ENCODE measurements around the gene LZTFL1. TPM values are rescaled to one million over a fixed set of nuclear protein-coding genes. Genes with fewer than 3 reads are reported as not detected.

The LZTFL1 gene
- total RNA-seq, 1 experiment from 2014 or later: 9.1 TPM

DNA sequence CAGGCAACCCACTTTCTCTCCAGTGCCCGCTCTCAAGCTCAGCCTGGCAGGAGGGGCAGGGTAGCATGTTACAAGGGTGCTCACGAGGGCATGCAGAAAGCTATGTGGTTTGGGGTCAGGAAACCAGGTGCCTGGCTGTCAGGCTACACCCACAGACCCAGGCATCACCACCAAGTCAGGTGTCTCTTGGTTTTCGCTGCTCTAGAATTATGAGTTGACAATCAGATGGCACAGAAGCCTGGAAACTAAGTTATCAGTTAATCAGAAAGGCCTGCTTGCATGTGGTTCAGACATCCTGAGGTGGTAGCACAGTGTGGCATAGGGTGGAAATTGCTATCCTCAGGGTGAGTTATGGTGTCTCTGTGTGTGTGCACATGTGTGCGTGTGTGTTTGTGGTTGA lies 28.2 kb upstream of the LZTFL1 start:
- H3K9me3 ChIP-seq: no peaks in the 10 kb centered on the region
- BruUV-seq (replicated peaks): no TSS peak
- no peak for DNase-seq
- H3K4me1 Mint-ChIP-seq (ENCODE audit: low read depth, unreplicated experiment): peaks cover 7% of the 10 kb centered on the region
- no peak overlapping the region for H3K4me3 ChIP-seq (ENCODE audit: low read depth, low read length)
- intact Hi-C loops (cut with micrococcal nuclease; ENCODE audit: unreplicated experiment): no loop called here
- no peaks in the 10 kb centered on the region for H3K27me3 ChIP-seq (replicated peaks; ENCODE audit: control insufficient read depth, insufficient read depth, low read length)
- H3K27ac Mint-ChIP-seq (ENCODE audit: unreplicated experiment): no peak overlapping the region
- H3K36me3 ChIP-seq (ENCODE audit: control insufficient read depth, insufficient read depth, low read length): no peaks in the 10 kb centered on the region
- H3K4me3 Mint-ChIP-seq (ENCODE audit: unreplicated experiment): no peak overlapping the region
- TF ChIP-seq, protein P1, sequence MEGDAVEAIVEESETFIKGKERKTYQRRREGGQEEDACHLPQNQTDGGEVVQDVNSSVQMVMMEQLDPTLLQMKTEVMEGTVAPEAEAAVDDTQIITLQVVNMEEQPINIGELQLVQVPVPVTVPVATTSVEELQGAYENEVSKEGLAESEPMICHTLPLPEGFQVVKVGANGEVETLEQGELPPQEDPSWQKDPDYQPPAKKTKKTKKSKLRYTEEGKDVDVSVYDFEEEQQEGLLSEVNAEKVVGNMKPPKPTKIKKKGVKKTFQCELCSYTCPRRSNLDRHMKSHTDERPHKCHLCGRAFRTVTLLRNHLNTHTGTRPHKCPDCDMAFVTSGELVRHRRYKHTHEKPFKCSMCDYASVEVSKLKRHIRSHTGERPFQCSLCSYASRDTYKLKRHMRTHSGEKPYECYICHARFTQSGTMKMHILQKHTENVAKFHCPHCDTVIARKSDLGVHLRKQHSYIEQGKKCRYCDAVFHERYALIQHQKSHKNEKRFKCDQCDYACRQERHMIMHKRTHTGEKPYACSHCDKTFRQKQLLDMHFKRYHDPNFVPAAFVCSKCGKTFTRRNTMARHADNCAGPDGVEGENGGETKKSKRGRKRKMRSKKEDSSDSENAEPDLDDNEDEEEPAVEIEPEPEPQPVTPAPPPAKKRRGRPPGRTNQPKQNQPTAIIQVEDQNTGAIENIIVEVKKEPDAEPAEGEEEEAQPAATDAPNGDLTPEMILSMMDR (IDR thresholded peaks at IDR 0.05; ENCODE audit: insufficient read depth in 1 of 2, low read depth in 1 of 2, low read length in 1 of 2, severe bottlenecking in 1 of 2, unreplicated experiment in 1 of 2): no peak
- H3K36me3 Mint-ChIP-seq (ENCODE audit: insufficient read depth, unreplicated experiment): no peaks in the 10 kb centered on the region
- no peaks in the 10 kb centered on the region for H3K4me1 ChIP-seq
- ChIA-PET POLR2A (no interaction called here), CTCF (no interaction called here)
- H3K27me3 Mint-ChIP-seq (ENCODE audit: insufficient read depth, unreplicated experiment): no peaks in the 10 kb centered on the region
- no peaks in the 10 kb centered on the region for H3K9me3 Mint-ChIP-seq (ENCODE audit: unreplicated experiment)

DNA sequence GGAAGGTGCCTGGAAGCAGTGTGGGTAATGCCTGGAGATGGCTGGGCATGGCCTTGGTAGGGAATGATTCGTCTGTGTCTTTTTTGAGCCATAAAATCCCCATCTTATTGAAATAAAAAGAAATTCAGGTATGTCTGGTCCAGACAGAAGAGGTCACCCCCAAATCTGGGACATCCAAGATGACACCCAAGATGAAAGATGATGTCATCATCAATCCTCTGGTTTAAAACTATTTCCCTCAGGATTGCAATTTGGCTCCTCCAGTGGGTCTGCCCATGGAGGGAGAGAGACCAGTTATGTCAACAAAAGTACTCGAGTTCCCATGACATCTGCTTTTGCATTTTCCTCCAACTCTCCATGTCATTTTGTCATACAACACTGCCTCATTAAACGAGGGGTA lies 27.7 kb upstream of the LZTFL1 start:
- no peak overlapping the region for H3K27ac Mint-ChIP-seq (ENCODE audit: unreplicated experiment)
- H3K27me3 ChIP-seq (replicated peaks; ENCODE audit: control insufficient read depth, insufficient read depth, low read length): no peaks in the 10 kb centered on the region
- POLR2A ChIA-PET: no interaction called here

DNA sequence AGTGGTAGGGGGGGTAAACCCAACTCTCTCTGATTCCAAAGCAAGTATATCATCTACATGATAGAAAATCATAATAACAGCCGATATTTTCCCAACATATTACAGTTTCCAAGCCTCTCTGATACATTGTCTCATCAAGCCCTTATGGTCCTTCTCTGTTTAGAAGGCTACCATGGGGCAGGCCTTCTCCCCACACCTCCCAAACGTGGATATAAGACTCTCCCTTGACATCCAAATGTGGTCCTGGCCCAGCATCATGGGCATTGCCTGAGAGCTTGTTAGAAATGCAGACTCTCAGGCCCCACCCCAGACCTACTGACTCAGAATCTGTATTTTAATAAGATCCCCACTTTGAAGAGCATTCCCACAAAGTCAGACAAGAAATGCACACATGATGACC lies 26.7 kb upstream of the LZTFL1 start:
- H3K27ac Mint-ChIP-seq (ENCODE audit: unreplicated experiment): no peak overlapping the region
- H3K27me3 ChIP-seq (replicated peaks; ENCODE audit: control insufficient read depth, insufficient read depth, low read length): no peaks in the 10 kb centered on the region

More for the DNA sequence above, 27.7 kb upstream of the LZTFL1 start:
- Histone ChIP-seq H3K9me3 (no peaks in the 10 kb centered on the region), H3K4me3 (ENCODE audit: low read depth, low read length) (no peak overlapping the region), H3K4me1 (no peaks in the 10 kb centered on the region), H3K36me3 (ENCODE audit: control insufficient read depth, insufficient read depth, low read length) (no peaks in the 10 kb centered on the region)
- CTCF ChIA-PET: no interaction called here
- Mint-ChIP-seq H3K9me3 (ENCODE audit: unreplicated experiment) (no peaks in the 10 kb centered on the region), H3K27me3 (ENCODE audit: insufficient read depth, unreplicated experiment) (no peaks in the 10 kb centered on the region), H3K4me1 (ENCODE audit: low read depth, unreplicated experiment) (peaks cover 7% of the 10 kb centered on the region), H3K36me3 (ENCODE audit: insufficient read depth, unreplicated experiment) (no peaks in the 10 kb centered on the region), H3K4me3 (ENCODE audit: unreplicated experiment) (no peak overlapping the region)
- intact Hi-C loops (cut with micrococcal nuclease; ENCODE audit: unreplicated experiment): no loop called here
- no peak for DNase-seq
- BruUV-seq (replicated peaks): no TSS peak
- TF ChIP-seq, protein P1 (IDR thresholded peaks at IDR 0.05; ENCODE audit: insufficient read depth in 1 of 2, low read depth in 1 of 2, low read length in 1 of 2, severe bottlenecking in 1 of 2, unreplicated experiment in 1 of 2): no peak

More for the DNA sequence above, 26.7 kb upstream of the LZTFL1 start:
- H3K36me3 Mint-ChIP-seq (ENCODE audit: insufficient read depth, unreplicated experiment): no peaks in the 10 kb centered on the region
- H3K27me3 Mint-ChIP-seq (ENCODE audit: insufficient read depth, unreplicated experiment): no peaks in the 10 kb centered on the region
- Histone ChIP-seq H3K36me3 (ENCODE audit: control insufficient read depth, insufficient read depth, low read length) (no peaks in the 10 kb centered on the region), H3K4me1 (no peaks in the 10 kb centered on the region), H3K4me3 (ENCODE audit: low read depth, low read length) (no peak overlapping the region), H3K9me3 (no peaks in the 10 kb centered on the region)
- H3K4me1 Mint-ChIP-seq (ENCODE audit: low read depth, unreplicated experiment): peaks cover 7% of the 10 kb centered on the region
- ChIA-PET CTCF (no interaction called here), POLR2A (no interaction called here)
- peaks cover 3% of the 10 kb centered on the region for H3K9me3 Mint-ChIP-seq (ENCODE audit: unreplicated experiment)
- H3K4me3 Mint-ChIP-seq (ENCODE audit: unreplicated experiment): no peak overlapping the region
- BruUV-seq (replicated peaks): no TSS peak
- intact Hi-C loops (cut with micrococcal nuclease; ENCODE audit: unreplicated experiment): no loop called here
- DNase-seq: no peak
- TF ChIP-seq, protein P1 (IDR thresholded peaks at IDR 0.05; ENCODE audit: insufficient read depth in 1 of 2, low read depth in 1 of 2, low read length in 1 of 2, severe bottlenecking in 1 of 2, unreplicated experiment in 1 of 2): no peak
